HG02973 (cell line): ENCODE results near the gene DHFR2.
A peak's percentile ranks its signal among the peaks of the same experiment; 100 is the strongest.
"Not testable (repeated sequence)": the region's sequence is repeated elsewhere in the genome, so short reads cannot be mapped to it uniquely, and the experiment has no call there.

Experiments
- ATAC-seq: cut with Tn5 transposase; IDR thresholded peaks from one replicate; pipeline ENCODE4 v1.9.1; 2021; ENCODE audit warnings: moderate library complexity; ENCODE audit not compliant: unreplicated experiment

Gene DHFR2

DNA sequence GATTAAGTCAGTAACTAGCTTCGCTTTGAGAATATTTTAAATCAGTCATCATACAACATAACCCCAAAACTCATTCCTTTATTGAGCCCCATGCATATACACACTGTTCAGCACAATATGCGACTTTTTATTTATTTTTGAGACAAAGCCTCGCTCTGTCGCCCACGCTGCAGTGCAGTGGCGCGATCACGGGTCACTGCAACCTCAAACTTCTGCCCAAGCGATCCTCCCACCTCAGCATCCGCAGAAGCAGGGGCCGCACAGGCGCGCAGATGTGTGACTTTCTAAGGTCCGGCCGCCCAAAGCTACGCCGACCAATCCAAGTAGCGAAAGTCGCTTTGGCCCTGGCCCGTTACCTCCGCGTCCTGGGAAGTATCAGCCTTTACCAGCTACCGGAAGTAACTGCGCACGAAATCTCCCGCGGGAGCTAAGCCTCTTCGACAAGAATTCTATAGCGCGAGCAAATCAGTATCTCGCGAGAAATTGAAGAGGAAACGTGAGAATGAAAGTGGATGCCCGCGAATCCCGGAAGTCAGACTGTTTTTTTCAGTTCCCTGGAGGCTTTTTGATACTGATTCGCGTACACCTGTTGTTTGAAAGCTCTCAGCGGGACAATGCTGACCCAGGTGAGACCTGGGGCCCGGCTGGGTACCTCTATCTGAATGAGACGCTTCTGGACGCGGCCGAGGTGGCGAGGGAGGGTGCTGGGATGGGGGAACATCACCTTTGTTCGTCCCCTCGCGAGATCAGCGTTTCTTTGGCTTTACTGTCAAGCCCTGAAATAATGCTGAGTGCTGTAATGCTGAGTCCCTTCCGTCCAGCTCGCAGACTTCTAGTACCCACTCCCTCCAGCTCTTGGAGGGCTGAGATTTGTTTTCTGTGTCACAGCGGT, at the start of gene DHFR2, which contains the start of gene NSUN3:
TSS of gene DHFR2 (minus strand) at position 404 of the 892 bp plus-strand sequence. CDS start 1,405 bp downstream, outside the sequence.
TSS of gene NSUN3 (plus strand) at position 549 of the 892 bp plus-strand sequence. CDS start at position 615, 66 bp downstream.
- ATAC-seq: peak; percentile 92

GRCh38 chr3:94110854-94111253, 48.1 kb upstream of the DHFR2 start:
- no peak for ATAC-seq

DNA sequence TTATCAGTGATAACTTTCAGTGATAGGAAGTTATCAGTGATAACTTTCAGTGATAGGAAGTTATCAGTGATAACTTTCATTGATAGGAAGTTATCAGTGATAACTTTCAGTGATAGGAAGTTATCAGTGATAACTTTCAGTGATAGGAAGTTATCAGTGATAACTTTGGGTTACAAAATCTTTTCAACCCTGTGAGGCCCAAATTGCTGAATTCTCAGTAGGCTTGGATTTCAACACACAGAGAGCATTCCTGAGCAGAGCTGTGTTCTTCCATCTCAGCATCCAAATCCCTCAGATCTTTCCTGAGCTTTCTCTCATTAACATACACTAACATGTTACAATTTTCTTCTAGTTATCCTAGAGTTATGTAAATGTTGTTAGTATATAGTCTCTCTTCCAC, 47.5 kb upstream of the DHFR2 start:
- ATAC-seq: not testable (repeated sequence)

- no peak for ATAC-seq
Measured at GRCh38 chr3:94106268-94106667, 43.6 kb upstream of the DHFR2 start.

DNA sequence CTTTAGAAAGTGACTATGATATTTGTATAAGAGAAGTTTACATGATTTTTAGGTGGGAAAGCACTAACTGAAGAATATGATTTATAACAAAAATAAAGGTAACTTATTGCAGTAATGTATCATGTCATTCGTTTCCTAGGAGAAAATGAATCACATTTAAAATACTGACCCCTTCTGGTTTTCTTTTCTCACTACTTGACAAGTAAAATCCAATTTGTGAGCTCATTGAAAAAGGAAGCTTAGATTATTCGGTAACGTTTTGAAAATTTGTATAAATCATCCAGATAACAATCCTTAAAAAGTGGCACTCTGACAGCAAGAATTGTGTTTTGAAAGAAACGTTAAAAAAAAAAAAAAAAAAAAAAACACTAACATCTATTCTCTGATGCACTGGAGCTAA, 39.1 kb upstream of the DHFR2 start:
- ATAC-seq: no peak

DNA sequence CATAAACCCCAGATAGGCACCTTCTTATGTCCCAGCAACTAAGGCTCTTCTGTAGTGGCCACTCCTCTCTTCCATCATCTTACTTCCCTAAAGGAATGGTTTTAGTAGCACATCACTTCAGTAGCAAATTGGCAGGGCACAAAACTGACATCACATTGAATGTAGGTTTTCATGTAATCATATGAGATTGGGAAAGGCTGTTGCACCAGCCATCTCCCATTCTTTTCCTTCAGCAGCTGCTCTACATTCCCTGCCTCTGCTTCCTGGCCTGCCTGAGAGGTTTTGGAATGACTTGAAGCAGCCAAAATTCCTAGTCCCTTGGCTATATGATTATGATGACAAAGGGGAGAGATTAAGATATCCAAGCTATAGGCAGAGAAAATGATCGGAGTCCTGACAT, 36.6 kb upstream of the DHFR2 start:
- no peak for ATAC-seq

- no peak for ATAC-seq
Measured at GRCh38 chr3:94098452-94098851, 35.7 kb upstream of the DHFR2 start.

- no peak for ATAC-seq
Measured at GRCh38 chr3:94095111-94095510, 32.4 kb upstream of the DHFR2 start.

GRCh38 chr3:94093151-94093550, 30.4 kb upstream of the DHFR2 start:
- no peak for ATAC-seq

DNA sequence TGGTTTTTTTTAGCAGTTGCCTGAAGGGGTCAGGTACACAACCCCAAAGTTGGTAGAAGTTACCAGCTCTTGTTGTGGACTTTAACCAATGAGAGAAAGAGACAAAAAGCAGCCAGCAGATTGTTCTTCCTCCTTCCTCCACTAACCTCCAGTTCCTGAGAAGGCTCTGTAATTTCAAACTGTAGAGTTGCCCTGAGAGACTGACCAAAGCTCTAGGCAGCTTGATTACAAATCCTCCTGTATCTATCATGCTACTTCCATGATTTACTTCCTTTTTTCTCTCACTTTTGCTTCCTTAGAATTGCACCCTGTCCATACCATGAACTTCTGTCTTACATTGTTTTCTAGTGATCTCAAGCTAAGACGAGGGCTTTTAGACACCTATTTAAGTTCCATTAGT, 29.4 kb upstream of the DHFR2 start:
- no peak for ATAC-seq

GRCh38 chr3:94089126-94089525, 26.4 kb upstream of the DHFR2 start:
- no peak for ATAC-seq

- ATAC-seq: no peak
Measured at GRCh38 chr3:94083261-94083660, 20.5 kb upstream of the DHFR2 start.

GRCh38 chr3:94082391-94082937, 19.7 kb upstream of the DHFR2 start:
- ATAC-seq: no peak

GRCh38 chr3:94081884-94082283, 19.2 kb upstream of the DHFR2 start:
- ATAC-seq: no peak

DNA sequence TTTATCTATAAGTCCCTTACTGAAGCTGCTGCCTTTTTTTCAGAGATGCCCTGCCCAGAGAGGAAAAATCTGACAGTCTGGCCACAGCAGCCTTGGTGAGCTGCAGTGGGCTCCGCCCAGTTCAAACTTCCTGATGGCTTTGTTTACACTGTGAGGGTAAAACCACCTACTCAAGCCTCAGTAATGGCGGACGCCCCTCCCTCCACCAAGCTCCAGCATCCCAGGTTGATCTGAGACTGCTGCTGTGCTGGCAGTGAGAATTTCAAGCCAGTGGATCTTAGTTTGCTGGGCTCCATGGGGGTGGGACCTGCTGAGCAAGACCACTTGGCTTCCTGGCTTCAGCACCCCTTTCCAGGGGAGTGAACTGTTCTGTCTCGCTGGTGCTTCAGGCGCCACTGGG, 17.8 kb upstream of the DHFR2 start:
- not testable (repeated sequence) for ATAC-seq

DNA sequence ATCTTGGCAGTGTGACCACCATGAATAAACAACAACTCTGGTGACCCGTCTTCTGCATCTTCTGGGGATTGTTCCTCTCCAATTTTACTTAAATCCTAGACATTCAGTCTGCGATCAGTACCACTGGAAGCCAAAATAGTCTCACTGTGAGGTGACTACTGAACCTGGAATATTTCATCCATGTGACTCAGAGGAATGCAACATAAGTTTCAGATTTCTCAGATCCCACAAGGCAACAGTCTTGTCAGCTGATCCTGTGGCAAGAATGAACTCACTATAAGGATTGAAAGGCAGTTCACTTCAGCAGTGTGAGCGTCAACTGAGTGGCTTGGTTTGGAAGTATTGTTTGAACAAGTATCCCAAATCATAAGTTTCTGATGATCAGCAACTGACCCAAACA, 13.3 kb upstream of the DHFR2 start:
- no peak for ATAC-seq

GRCh38 chr3:94071713-94072284, 9.1 kb upstream of the DHFR2 start:
- ATAC-seq: peak; percentile 71

DNA sequence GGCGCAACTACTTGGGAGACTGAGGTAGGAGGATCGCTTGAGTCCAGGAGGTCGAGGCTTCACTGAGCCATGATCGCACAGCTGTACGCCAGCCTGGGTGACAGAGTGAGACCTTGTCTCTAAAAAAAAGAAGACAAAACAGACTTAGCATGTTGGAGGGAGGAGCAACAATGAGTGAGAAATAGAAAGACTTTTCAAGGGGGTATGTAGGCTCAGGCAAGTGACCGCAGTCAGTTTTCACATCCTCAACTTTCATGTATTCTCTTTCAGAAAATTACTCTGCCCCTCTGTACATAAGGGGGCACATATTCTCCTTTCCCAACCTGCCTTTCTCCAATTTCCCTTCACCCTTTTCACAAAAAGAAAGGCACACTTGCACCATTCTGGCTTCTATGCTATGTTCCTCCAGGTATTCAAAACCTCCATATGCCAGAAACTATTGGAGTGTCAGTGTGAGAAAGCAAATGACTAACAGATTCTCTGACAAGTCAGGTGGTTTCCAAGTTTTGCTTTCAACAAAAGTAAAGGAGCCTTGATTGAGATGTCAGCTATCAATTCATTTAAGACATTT, 7.7 kb upstream of the DHFR2 start:
- peak; percentile 77 for ATAC-seq

GRCh38 chr3:94069194-94069813, 6.6 kb upstream of the DHFR2 start:
- no peak for ATAC-seq

DNA sequence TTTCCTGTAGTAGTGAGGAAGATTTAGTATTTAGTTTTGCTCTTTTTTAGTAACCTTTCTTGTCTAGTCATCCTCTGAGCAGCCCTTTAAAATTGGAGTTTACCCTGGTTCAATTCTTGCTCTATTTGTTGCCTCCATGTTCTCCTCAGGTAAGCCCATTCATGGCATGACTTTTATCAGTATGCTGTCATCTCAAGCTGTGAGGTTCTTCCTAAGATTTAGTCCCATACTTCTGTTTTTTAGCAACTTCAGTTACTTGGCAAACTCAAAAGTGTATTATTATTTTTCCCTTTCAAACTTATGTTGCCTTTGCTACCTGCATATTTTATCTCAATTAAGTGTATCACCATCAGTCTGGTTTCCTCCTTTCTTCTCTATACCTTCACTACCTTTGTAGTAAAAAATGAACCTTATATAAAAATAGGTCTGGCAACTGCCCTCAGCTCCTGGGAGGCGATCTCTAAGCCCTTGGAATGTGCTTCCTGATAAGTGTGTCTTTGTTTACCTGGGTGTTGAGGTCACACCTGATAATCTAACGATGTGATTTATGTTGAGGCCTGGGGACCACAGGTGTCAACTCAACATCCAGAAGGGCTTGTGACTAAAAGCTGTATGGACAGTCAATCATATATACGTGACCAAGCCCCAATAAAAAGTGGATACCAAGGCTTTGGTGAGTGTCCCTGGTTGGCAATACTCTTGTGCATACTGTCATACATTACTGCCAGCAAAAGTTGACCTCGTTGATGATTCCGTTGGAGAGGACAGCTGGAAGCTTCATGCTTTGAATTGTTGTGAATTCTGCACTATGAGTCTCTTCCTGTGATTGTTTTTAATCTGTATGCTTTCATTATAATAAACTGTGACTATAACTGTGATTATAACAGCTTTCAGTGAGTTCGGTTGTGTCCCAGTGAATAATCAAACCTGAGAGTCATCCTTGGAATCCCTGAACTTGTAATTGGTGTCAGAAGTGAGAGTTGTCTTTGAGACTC, 4.1 kb upstream of the DHFR2 start:
- ATAC-seq: no peak
